ENCODE data around the gene METTL24. TPM values are rescaled to one million over a fixed set of nuclear protein-coding genes. Genes with fewer than 3 reads are reported as not detected.
"Not testable (repeated sequence)": the region's sequence is repeated elsewhere in the genome, so short reads cannot be mapped to it uniquely, and the experiment has no call there.

METTL24 gene
- total and polyA plus RNA-seq, 4 donors, result 2.8 to 11.5 (median 4.9) TPM

GRCh38 chr6:110354153-110354552 is 4.0 kb downstream of the METTL24 start:
- peaks cover 6% of the 10 kb centered on the region for H3K27me3 ChIP-seq (ENCODE audit: control insufficient read depth, insufficient read depth, low read length)
- peak in 1 of 6 donors; percentile 62 for DNase-seq (ENCODE audit: low read depth in 4 of 6, low spot score in 6 of 6)
- no peaks in the 10 kb centered on the region for H3K36me3 ChIP-seq (ENCODE audit: control insufficient read depth, insufficient read depth, low read length)
- H3K27ac ChIP-seq (ENCODE audit: low read depth, low read length), result no peak overlapping the region
- H3K4me1 ChIP-seq (ENCODE audit: control insufficient read depth, insufficient read depth, low read length), result peaks cover 20% of the 10 kb centered on the region
- no CpG with 5 or more reads among the region's 2 CpGs for WGBS (ENCODE audit: insufficient coverage)
- no peaks in the 10 kb centered on the region for H3K9me3 ChIP-seq (ENCODE audit: control insufficient read depth, insufficient read depth, low read length)
- no peak overlapping the region for H3K4me3 ChIP-seq (ENCODE audit: low read depth, low read length)

DNA sequence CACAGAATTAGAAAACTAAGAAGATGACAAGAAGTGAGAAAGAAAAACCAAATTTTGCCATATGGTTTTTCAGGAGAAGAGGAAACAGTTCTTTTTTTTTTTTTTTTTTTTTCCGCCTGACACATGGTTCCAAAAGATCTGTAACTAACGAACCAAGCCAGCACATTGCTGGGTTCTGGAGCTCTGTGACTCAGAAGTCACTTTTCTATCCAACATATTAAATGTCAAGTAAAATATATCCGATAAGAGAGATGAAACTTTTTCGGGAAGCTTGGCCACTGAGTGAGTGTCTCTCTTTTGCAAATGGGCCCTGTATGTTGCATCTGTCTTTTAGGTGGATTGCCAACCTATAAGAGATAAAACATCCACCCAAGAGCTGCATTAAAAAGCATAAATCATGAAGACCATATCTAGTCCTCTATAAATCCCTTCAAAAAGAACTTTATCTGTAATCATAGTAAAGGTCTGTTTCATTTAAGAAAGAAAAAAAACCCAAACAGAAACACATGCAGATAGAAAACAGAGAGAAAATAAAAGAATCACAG is 4.6 kb downstream of the METTL24 start:
- Histone ChIP-seq H3K27me3 (ENCODE audit: control insufficient read depth, insufficient read depth, low read length) (peaks cover 6% of the 10 kb centered on the region), H3K36me3 (ENCODE audit: control insufficient read depth, insufficient read depth, low read length) (no peaks in the 10 kb centered on the region), H3K27ac (ENCODE audit: low read depth, low read length) (peak overlapping the region; percentile 50), H3K4me3 (ENCODE audit: low read depth, low read length) (no peak overlapping the region), H3K9me3 (ENCODE audit: control insufficient read depth, insufficient read depth, low read length) (no peaks in the 10 kb centered on the region), H3K4me1 (ENCODE audit: control insufficient read depth, insufficient read depth, low read length) (peaks cover 21% of the 10 kb centered on the region)
- WGBS (ENCODE audit: insufficient coverage), result no CpG with 5 or more reads among the region's 4 CpGs
- DNase-seq (ENCODE audit: low read depth in 4 of 6, low spot score in 6 of 6), result peak in 1 of 6 donors; percentile 77

GRCh38 chr6:110352563-110353262 is 5.4 kb downstream of the METTL24 start:
- Histone ChIP-seq H3K9me3 (ENCODE audit: control insufficient read depth, insufficient read depth, low read length) (no peaks in the 10 kb centered on the region), H3K36me3 (ENCODE audit: control insufficient read depth, insufficient read depth, low read length) (no peaks in the 10 kb centered on the region), H3K27ac (ENCODE audit: low read depth, low read length) (peak overlapping the region; percentile 50), H3K4me1 (ENCODE audit: control insufficient read depth, insufficient read depth, low read length) (peaks cover 17% of the 10 kb centered on the region), H3K4me3 (ENCODE audit: low read depth, low read length) (no peak overlapping the region), H3K27me3 (ENCODE audit: control insufficient read depth, insufficient read depth, low read length) (peaks cover 6% of the 10 kb centered on the region)
- 27% methylated on average over 5 of the region's 7 CpGs for WGBS (ENCODE audit: insufficient coverage)
- peak in 1 of 6 donors; percentile 42 for DNase-seq (ENCODE audit: low read depth in 4 of 6, low spot score in 6 of 6)

- no peak for DNase-seq (ENCODE audit: low read depth in 4 of 6, low spot score in 6 of 6)
- Histone ChIP-seq H3K27ac (ENCODE audit: low read depth, low read length) (no peak overlapping the region), H3K36me3 (ENCODE audit: control insufficient read depth, insufficient read depth, low read length) (no peaks in the 10 kb centered on the region), H3K4me3 (ENCODE audit: low read depth, low read length) (no peak overlapping the region), H3K9me3 (ENCODE audit: control insufficient read depth, insufficient read depth, low read length) (no peaks in the 10 kb centered on the region), H3K27me3 (ENCODE audit: control insufficient read depth, insufficient read depth, low read length) (peaks cover 6% of the 10 kb centered on the region), H3K4me1 (ENCODE audit: control insufficient read depth, insufficient read depth, low read length) (peaks cover 11% of the 10 kb centered on the region)
- 45% methylated on average over 2 of the region's 4 CpGs for WGBS (ENCODE audit: insufficient coverage)
Measured at GRCh38 chr6:110351986-110352385, 6.2 kb downstream of the METTL24 start.

DNA sequence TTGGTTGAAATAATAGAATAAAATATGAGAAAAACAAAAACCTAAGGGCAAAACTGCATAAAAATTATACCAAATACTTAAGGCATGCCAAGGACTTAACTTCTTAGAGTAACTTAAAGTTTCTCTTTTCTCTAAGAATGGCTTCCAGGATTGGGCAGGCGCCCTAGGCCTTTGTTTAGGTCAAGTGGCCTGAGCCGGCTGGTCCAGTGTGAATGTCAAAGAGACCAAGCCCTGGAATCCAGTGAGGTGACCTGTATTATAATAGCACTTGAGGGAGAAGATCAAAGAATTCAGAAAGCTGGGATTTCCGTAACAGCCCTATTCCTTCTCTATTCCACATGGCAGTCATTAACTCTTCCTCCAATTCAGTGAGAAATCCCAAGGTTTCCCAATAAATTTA is 6.6 kb downstream of the METTL24 start:
- Histone ChIP-seq H3K4me3 (ENCODE audit: low read depth, low read length) (no peak overlapping the region), H3K9me3 (ENCODE audit: control insufficient read depth, insufficient read depth, low read length) (no peaks in the 10 kb centered on the region), H3K4me1 (ENCODE audit: control insufficient read depth, insufficient read depth, low read length) (peaks cover 10% of the 10 kb centered on the region), H3K27me3 (ENCODE audit: control insufficient read depth, insufficient read depth, low read length) (peaks cover 4% of the 10 kb centered on the region), H3K27ac (ENCODE audit: low read depth, low read length) (no peak overlapping the region), H3K36me3 (ENCODE audit: control insufficient read depth, insufficient read depth, low read length) (no peaks in the 10 kb centered on the region)
- 67% methylated on average over 2 of the region's 3 CpGs for WGBS (ENCODE audit: insufficient coverage)
- no peak for DNase-seq (ENCODE audit: low read depth in 4 of 6, low spot score in 6 of 6)

DNA sequence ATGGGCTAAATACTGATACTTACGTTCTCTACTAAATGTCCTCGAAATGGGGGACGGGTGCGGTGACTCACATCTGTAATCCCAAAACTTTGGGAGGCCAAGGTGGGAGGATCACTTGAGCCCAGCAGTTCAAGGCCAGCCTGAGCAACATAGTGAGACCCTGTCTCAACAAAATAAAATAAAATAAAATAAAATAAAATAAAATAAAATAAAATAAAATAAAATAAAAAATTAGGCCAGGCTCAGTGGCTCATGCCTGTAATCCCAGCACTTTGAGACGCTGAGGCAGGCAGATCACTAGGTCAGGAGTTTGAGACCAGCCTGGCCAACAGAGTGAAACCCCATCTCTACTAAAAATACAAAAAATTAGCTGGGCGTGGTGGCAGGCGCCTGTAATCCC is 7.6 kb downstream of the METTL24 start:
- H3K27ac ChIP-seq (ENCODE audit: low read depth, low read length); H3K4me1 ChIP-seq (ENCODE audit: control insufficient read depth, insufficient read depth, low read length); H3K9me3 ChIP-seq (ENCODE audit: control insufficient read depth, insufficient read depth, low read length); DNase-seq (ENCODE audit: low read depth in 4 of 6, low spot score in 6 of 6); H3K27me3 ChIP-seq (ENCODE audit: control insufficient read depth, insufficient read depth, low read length); H3K36me3 ChIP-seq (ENCODE audit: control insufficient read depth, insufficient read depth, low read length); H3K4me3 ChIP-seq (ENCODE audit: low read depth, low read length): not testable (repeated sequence)
- WGBS (ENCODE audit: insufficient coverage), result 100% methylated on average over 4 of the region's 7 CpGs

DNA sequence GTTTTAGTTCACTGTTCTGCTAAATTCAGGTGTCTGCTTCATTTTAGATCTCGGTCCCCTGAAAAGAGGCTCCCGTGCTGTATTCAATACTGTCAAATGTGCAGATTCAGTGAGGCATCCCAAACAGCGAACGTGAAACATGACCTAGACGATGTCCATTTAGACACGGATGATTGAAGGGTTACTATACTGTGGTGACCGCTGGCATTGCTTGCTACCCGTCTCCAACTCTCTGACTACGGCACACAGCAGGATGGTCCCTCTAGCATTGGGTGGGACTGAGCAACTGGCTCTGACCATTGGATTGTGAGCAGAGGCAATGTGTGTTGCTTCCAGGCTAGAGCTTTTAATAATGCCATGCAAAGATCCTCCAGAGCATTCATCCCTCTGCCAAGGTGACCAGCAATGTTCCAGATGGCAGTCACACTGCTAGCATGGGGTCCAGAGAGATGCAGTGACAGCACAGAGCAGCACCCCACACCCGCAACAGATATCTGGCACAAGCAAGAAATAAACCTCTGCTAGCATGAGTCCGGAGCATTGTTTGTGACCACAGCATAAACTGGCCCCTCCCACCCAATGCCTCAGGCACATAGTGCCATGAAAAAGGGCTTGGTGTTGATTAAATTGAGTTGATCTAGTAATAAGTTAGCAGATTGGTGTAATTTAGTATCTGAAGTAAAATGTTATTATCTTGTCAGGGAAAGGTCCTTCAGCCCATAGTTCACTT is 9.0 kb downstream of the METTL24 start:
- Histone ChIP-seq H3K36me3 (ENCODE audit: control insufficient read depth, insufficient read depth, low read length) (no peaks in the 10 kb centered on the region), H3K27me3 (ENCODE audit: control insufficient read depth, insufficient read depth, low read length) (no peaks in the 10 kb centered on the region), H3K4me1 (ENCODE audit: control insufficient read depth, insufficient read depth, low read length) (peaks cover 6% of the 10 kb centered on the region), H3K4me3 (ENCODE audit: low read depth, low read length) (no peak overlapping the region), H3K27ac (ENCODE audit: low read depth, low read length) (no peak overlapping the region), H3K9me3 (ENCODE audit: control insufficient read depth, insufficient read depth, low read length) (no peaks in the 10 kb centered on the region)
- DNase-seq (ENCODE audit: low read depth in 4 of 6, low spot score in 6 of 6), result no peak
- 58% methylated on average over 9 of the region's 11 CpGs for WGBS (ENCODE audit: insufficient coverage)

GRCh38 chr6:110345025-110345424 is 13.1 kb downstream of the METTL24 start:
- no peaks in the 10 kb centered on the region for H3K9me3 ChIP-seq (ENCODE audit: control insufficient read depth, insufficient read depth, low read length)
- no peaks in the 10 kb centered on the region for H3K27me3 ChIP-seq (ENCODE audit: control insufficient read depth, insufficient read depth, low read length)
- peaks cover 12% of the 10 kb centered on the region for H3K4me1 ChIP-seq (ENCODE audit: control insufficient read depth, insufficient read depth, low read length)
- no peak for DNase-seq (ENCODE audit: low read depth in 4 of 6, low spot score in 6 of 6)
- no peak overlapping the region for H3K27ac ChIP-seq (ENCODE audit: low read depth, low read length)
- no peak overlapping the region for H3K4me3 ChIP-seq (ENCODE audit: low read depth, low read length)
- WGBS (ENCODE audit: insufficient coverage), result 60% methylated on average over 1 of the region's 4 CpGs
- no peaks in the 10 kb centered on the region for H3K36me3 ChIP-seq (ENCODE audit: control insufficient read depth, insufficient read depth, low read length)

GRCh38 chr6:110342759-110343158 is 15.4 kb downstream of the METTL24 start:
- no peak for DNase-seq (ENCODE audit: low read depth in 4 of 6, low spot score in 6 of 6)
- WGBS (ENCODE audit: insufficient coverage), result 75% methylated on average over 1 of the region's 3 CpGs
- peaks cover 6% of the 10 kb centered on the region for H3K4me1 ChIP-seq (ENCODE audit: control insufficient read depth, insufficient read depth, low read length)
- no peaks in the 10 kb centered on the region for H3K36me3 ChIP-seq (ENCODE audit: control insufficient read depth, insufficient read depth, low read length)
- no peak overlapping the region for H3K4me3 ChIP-seq (ENCODE audit: low read depth, low read length)
- H3K27ac ChIP-seq (ENCODE audit: low read depth, low read length), result no peak overlapping the region
- H3K27me3 ChIP-seq (ENCODE audit: control insufficient read depth, insufficient read depth, low read length), result no peaks in the 10 kb centered on the region
- no peaks in the 10 kb centered on the region for H3K9me3 ChIP-seq (ENCODE audit: control insufficient read depth, insufficient read depth, low read length)
